Activated CD4-positive, alpha-beta T cell treated with anti-CD3 and anti-CD28 coated beads for 4 hours (primary cell): ENCODE measurements around the gene CLMP.
"Not testable (repeated sequence)": the region's sequence is repeated elsewhere in the genome, so short reads cannot be mapped to it uniquely, and the experiment has no call there.

Experiments
- DNase-seq, 2 donors: peaks; one replicate each; pipeline ENCODE4 v3.0.0-alpha.2; 2020

The CLMP gene

DNA sequence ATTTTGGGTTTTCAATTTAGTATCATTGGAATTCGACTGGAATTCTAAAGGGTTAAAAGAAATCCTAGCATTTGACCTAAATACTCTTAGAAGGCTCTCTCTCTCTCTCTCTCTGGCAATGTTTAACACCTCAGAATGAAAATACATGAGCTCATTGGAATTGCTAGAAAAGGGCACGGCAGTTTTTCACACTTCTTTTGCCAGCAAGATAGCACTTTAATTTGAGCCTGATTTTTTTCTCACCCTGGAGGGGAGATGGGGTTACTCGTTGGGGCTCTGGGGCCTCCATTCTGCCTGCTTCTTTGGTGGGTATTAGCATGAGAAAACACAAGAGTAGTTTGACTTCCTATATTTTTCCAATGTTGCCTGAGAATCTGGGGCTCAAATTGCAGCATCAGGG, 22.8 kb upstream of the CLMP start:
- no peak for DNase-seq

DNA sequence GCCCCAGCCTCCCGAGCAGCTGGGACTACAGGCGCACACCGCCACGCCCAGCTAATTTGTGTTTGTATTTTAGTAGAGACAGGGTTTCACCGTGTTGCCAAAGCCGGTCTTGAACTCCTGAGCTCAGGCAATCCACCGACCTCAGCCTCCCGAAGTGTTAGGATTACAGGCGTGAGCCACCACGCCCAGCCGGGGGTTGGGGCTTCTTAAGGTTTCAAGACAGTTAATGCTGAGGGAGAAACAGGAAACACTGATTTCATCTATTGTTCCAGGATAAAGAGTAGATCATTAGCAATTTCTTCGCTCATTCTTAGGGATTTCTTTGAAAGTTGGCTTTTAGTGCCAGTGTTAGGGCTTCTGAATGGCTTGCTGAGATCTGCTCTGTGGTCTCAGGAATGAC, 21.2 kb upstream of the CLMP start:
- no peak for DNase-seq

DNA sequence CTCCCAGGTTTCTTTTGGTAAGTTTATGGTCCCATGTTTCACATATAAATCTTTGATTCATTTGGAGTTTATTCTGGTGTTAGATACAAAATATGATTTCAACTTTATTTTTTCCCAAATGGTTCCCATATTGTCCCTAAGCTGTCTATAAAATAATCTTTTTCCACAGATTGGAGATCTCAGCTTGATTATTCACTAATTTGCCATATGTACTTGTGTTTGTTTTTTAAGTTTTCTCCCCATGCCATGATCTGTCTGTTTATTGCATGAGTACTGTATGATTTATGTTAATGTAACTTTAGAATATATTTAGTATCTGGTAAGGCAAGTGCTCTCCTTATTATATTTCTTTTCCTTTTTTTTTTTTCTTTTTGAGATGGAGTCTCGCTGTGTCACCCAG, 19.9 kb upstream of the CLMP start:
- DNase-seq, result no peak

DNA sequence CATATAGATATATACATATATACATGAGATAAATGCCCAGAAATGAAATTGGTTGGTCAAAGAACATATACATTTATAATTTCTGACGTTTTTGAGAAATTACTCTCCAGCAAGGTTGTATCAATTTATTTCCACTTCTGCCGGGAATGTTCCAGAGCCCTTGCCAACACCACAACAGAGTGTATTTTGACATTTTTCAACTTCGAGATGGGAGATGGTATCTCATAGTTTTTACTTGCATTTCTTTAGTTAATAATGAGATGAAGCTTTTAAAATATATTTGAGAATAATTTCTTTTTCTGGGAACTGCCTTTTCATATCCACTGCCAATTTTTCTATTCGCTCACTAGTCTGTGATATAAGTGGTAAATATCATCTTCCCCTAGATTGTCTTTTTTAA, 19.3 kb upstream of the CLMP start:
- DNase-seq, result no peak

DNA sequence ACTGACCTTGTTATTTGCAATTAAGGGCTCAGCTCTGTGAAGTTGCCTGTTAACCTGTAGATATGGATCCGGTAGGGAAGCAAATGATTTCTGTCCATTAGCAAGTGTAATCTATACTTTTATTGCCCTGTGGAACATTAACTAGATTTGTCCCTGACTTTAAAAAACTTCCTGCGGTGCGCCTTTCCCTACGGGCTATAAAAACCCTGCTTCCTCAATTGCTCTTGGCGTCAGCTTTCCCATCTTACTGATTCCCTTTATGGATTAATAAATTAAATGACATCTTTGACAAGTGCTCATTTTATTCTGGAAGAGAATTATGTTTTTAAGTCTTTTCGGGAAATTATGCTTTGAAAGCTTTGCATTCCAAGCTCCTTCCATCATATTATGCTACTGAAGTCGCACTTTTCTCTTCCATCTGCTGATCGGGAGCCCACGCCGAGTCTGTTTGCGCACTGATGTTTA, 18.3 kb upstream of the CLMP start:
- no peak for DNase-seq

DNA sequence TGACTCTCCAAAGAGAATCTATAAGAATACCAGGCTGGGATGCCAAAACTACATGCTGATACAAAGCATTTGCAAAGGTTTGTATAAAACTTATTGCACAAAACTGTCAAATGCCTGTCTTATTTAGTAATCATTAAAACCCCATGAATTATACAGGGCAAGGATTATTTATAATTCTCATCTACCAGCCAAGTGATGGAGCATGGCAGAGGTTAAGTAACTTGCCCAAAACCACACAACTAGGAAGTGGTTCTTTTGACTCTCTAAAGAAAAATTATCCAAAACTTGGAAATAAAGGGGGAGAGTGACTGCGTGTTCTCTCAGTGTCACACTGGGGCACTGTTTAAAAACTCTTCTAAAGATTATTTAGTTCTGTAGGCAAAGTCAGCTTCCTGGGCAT, 17.4 kb upstream of the CLMP start:
- DNase-seq, result no peak

DNA sequence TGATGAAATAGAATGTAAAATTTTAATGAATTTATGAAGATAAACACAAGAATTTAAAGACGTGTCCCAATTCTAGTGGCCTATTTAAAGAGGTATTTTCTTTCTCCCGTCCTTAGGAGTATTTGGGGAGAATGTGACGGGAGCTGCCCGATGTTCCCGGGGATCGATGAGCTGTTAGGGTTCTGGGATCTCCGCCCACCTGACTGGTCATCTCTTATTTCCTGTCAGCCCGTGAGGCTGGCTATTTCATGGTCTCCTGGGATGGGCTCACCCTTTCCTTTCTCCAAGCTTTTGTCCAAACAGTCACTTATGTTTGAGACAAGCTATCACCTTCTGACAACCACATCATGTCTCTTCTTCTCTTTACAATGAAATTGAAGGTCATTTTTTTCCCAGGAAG, 16.9 kb upstream of the CLMP start:
- DNase-seq, result no peak

DNA sequence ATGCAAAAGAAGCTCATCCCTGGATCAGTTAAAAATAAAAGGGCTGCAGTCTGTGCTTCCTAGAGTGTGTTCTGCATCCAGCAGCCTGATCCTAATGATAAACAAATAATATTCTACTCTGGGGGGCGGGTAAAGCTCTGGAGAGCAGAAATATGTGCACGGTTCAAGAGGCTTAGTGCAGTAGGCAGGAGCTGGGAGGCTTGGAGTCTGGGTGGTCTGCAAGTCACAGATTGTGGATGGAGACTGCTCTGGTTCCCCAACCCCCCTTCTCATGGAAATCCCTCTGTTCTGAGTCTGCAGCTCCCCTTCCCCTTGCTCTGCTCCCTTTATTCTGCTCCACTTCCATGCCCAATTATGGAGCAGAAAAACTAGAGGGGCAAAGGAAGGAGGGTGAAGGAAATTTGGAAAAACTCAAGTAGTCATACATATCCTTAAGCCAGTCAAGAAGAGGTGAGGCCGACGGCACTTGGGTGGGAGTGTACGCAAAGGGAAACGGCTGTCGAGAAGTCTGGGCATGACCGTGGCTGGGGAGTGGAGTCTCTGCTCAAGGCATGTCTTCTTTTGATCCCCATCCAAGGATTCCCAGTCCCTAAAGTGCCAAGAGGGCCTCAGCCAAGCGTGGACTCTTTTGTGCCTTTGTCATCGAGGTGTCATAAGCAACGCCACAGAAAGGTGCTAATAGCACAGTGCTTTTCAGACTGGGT, 16.3 kb upstream of the CLMP start:
- DNase-seq, result no peak

DNA sequence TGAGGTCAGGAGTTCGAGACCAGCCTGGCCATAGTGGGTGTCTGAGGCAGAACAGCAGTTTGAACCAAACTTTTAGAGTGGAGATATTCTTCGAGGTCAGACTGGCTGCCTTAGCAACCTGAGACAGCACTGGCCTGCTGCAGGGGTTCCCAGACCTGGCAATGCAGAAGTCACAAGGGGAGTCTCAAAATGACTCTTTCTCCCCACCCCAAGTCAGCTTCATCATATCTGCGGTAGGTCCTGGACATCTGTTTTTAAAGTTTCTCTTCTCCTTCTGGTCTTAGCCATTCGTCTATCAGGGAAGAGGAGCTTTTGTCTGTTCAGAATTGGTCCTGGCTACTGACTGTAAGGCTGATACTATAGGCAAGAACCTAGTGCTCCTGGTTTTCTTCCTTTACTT, 14.5 kb upstream of the CLMP start:
- no peak for DNase-seq

DNA sequence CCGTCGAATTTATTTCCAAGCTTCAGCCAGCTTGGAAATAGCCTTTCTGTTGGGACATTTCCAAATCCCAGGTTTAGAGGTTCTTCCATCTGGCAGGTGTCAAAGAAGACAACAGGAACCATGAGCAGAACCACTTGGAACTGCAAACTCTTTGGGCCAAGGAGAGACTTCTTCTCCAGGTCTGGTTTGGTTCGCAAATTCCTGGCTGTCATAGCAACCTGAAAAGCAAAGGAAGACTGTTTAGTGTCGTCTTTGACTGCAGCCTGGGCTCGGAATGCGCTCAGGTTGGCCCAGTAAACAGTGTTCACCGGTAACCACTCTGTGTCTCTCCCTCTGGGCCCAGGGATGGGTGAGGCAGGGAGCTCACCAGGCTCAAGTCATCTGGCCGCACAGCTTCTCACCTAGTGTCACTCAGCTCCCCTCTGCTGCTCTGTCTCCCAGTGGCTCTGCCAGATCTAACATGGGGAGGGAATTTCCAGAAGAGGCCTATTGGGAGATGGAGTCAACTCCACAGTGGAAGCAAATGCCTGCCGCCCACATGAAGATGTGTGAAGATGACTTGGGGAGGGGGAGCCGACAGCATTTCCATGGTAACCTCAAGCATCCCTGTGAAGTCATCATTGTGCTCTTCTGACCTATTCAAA, 11.9 kb upstream of the CLMP start:
- DNase-seq, result no peak

DNA sequence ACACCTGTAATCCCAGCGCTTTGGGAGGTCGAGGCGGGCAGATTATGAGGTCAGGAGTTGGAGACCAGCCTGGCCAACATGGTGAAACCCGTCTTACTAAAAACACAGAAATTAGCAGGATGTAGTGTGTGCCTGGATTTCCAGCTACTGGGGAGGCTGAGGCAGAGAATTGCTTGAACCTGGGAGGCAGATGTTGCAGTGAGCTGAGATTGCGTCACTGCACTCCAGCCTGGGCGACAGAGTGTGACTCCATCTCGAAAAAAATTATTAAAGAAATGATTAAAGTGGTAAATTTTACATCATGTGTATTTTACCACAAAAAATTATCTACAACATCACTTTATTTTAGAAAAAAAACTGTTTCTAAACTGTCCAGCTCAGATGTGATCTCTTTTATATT, 11.0 kb upstream of the CLMP start:
- DNase-seq, result not testable (repeated sequence)

DNA sequence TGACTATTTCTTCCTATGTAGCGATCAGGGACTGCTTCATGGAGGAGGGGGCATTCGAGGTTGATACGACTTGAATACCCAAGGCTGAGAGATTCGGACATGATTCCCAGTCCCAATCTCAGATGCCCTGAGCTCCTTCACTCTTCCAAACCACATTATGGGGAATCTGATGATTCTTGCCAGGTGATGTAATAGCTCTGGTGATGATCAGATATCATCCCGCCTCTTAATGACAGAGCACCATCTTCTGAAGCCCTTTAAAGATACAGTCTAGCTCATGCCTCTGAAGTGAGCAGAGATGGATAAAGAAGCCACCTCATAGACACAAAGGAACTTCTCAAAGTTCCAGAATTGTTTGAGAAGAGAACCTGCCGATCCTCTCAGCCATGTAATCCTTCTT, 8.9 kb upstream of the CLMP start:
- no peak for DNase-seq

DNA sequence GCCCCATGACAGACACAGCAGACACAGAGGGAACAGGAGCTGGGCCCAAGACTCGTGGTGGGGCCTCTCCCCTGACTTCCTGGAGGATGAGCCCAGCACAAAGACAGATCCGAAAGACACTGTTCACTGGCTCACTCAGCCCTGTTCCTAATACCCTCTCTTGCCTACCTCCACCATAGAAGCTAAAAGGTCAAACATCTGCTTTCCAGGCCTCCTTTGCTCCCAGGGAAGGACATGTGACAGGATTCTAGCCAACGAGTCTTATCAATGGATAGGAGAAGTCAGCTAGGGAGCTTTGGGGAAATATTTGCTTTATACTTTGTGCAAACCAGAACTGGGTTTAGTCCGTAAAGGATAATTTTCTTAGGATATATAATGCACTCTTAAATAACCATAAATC, 8.4 kb upstream of the CLMP start:
- DNase-seq, result no peak

DNA sequence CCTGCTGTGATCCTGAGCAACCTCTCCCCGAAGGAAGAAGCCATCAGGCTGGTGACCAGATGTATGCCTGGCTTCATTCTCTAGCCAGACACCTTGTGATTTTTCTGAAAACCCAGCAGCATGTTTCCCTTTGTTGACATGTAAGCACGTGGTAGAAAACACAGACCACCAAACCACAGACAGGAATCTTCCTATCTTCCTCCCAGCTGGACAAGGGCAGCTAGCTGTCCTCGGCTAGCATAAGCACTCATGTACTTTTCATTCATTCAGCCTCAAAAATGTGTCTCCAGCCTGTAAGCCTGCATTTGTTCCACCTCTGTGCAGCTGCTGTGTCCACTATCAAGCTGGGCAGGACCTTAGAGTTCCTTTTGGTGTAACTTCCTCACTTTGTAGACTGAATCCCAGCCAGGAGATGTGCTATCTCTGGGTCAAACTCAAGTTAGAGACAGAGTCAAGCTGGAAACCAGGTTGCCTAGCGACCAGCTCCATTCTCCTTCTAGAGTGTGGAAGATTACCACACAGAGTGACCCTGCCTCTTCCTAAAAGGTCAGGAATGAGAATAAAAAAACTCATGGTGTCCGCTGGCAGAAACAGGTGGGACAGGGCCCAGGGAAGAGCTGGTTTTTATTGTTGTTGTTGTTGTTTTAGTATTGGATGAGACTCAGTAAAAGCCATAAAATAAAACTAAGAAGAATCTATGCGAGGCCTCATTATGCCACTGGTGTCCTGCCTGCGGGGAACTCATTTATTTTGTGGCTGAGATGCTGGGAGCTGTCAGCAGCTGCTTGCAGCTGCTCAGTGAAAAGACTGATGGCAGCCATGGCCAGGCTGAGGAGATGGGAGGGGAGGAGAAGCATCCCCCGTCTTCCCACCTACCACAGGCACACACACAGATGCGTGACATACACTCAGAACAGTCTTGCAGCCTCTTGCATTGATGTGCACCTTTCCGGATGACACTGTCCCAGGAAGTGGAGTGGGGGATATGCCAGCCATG, 7.4 kb upstream of the CLMP start:
- DNase-seq, result no peak

DNA sequence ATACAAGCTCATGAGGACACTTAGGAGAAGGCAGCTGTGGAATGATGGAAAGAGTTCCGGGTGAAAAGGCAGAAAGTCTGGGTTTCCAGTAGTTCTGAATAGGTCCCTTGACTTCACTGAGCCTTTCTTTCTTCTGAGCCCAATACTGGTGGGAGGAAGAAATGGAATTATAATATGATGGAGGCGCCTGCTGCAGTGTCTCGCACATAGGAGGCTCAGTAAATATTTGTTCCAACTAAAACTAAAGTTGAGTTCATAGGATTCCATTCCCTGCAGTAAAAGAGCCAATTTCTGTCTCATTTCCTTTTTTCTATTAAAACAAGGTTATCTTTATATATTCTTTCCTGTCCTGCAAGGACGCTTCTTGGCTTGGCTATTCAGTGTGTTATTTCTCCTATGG, 5.2 kb upstream of the CLMP start:
- DNase-seq, result no peak

DNA sequence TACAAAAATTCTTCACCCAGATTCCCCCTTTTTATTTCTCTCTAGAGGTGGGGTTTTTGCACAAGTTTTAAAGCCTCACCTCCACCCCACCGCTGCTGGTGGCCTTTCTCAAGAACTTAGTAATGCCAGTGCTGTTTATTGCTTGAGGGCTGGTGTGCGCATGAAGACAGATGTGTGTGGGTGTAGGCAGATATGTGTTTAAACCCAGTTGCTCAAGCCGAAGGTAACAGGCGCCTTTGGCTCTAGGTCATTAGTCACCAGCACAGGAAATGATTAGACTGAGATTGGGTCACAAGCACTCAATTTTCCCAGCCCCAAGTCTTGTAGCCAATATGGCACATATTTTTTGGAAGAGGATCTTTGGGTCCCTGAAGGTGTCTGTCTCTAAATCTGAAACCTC, 2.7 kb upstream of the CLMP start:
- DNase-seq, result no peak

DNA sequence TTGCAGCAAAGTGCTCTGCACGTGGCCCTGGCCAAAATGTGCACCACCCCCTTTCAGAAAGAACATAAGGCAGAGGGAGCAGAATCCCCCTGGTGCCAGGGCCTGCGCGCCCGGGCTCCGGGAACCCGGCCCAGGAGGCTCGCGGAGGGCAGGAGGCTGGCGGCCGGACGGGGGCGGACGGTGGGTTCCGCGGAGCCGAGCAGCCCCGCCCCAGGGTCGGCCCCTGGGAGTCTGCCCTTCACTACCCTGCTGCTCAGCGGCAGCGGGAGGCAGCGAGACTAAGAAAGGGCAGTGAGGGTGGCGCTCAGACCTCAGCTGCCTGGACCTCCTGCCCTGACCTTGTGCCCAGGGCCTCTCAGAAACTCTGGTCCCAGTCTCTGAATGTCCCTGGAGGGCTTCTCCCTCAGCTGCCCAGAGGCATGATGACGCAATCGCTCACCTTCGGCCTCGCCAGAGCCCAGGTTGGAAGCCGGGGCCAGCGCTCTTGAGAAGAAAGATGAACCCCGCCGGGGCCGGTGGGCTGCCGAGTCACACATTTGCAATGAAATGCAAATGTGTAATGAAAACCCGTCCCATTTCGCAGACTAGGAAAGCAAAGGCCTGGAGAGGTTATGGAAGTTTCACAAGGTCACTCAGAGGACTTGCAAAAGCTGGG, 1.1 kb upstream of the CLMP start:
- no peak for DNase-seq

DNA sequence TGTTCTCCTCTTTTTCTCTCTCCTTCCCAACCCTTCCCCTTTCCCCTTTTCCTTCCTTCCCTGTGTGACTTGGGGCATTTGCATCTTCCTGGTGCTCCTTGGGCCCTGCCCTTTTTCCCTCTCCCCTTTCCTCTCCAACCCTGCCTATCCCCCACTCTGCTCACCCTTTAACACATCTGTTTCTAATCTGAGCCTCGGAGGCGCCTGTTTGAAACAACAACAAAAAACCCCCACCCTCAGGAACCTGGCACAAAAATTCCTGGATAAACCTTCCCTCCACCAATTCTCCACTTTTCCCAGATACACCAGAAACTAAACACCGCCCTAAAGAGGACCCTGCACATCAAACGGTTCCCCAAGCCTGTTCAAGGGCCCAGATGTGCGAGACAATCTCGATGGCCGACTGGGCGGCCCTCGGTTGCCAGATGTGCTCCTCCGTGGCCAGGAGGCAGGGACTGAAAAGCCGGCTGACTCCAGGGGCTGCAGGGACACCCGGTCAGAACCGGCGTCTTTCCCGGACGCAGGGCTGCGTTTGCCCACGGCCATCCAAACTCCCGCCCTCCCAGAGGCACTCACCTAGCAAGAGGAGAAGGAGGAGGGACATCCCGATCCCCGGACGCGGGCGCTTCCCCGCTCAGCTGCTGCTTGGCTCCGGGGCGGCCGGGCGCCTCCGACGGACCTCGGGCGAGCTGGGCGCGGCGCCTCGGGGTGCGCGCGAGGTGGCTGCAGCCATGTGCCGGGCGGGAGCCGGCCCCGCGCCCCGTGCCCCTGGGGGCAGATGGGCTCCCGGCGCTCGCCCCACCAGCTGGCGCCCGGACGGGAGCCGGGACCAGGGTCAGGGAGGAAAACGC, 486 bp downstream of the CLMP start:
- DNase-seq, result no peak

DNA sequence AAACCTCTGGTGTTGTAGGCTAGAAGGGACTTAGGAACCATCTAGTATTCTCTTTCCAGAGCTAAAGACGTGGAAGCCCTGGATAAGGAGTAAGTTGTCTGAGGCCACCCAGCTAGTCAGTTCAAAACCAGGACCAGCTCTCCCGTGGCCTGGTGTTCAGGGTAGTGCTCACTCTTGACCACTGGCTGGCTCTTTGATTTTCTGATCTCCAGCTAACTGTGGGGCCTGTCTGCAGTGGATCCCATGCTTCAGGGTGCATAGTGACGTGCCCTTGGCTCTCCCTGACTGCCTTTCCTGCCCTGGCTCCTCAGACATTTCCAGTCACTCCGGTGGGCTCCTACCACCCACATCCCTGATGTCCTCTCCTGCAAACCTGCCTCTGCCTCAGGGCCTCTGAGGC, 1.3 kb downstream of the CLMP start:
- DNase-seq, result no peak

DNA sequence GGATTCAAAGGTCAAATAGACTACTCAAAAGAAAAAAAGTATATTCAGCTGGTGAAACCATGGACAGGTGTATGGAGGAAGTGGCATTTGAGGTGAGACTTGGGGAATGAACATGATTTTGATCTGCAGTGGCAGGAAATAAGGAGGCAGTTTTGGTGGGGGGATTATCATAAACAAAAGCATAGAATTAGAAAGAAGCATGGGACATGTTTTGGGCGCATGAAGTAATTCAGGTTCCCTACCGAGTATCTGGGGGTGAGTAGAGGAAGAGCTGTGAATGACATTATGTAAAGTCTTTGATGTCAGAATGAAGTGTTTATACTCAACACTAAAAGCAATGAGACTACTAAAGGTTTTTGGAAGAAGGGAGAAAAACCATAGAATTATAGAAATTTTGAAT, 3.1 kb downstream of the CLMP start:
- DNase-seq, result no peak

DNA sequence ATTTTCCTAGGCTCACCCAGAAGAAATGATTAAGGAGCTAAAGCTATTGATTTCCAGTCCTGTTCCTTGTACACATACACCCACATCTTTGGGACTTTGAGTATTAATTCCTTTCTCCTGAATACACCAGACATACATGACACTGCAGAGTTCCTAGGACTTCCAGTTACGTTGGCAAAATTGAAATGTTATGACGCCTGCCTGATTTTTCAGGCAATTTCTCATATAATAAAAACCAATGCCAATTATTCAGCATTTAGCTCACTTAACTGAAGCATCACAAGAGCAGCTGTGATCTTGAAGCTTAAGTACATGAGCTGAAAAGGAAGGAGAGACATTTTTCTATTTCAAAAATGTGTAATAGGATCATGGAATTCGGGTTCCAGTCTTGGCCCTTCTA, 4.5 kb downstream of the CLMP start:
- no peak for DNase-seq

DNA sequence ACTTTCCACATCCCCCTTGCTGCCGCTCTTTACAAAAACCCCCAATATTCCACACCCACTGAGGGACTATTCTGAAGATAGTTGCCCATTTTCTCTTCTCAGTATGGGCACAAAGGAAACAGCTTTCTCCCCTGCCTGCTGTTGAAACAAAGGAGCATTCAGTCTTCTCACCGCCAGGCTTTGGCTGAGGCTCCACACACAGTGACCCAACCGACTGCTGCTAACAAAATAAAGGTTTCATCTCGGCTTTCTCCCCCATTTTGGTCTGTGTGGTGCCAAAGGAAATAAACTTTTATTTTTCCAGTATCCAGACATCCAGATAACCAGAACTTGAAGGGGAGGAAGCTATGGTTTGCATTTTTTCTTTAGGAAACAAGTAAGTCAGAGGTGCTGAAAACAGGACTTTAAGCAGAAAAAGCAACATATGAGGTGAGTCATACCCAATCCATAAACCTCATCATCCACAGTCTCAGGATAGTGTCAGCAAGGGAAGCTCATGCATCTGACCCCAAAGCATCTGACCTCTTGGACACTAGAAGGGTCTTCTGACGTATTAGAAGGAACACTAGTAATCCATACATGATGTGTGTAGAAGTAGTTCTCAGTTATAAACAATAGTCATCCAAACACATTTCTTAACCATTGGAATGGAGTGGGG, 6.4 kb downstream of the CLMP start:
- DNase-seq, result no peak
